Skeletal muscle tissue (tissue), 4 donors: Measurements from ENCODE around the gene GSTCD. TPM values are rescaled to one million over a fixed set of nuclear protein-coding genes. Genes with fewer than 3 reads are reported as not detected.
"Not testable (repeated sequence)": the region's sequence is repeated elsewhere in the genome, so short reads cannot be mapped to it uniquely, and the experiment has no call there.

Experiments
- H3K27ac ChIP-seq: one replicate; pipeline ENCODE4 v1.7.0; 2013; ENCODE audit warnings: mild to moderate bottlenecking, low read depth, low read length, inconsistent platforms
- H3K27me3 ChIP-seq, 3 donors: one replicate each; pipeline ENCODE4 v1.7.0; 2013; ENCODE audit warnings: low read length in 3 of 3; ENCODE audit not compliant: control insufficient read depth in 3 of 3, insufficient read depth in 3 of 3
- H3K36me3 ChIP-seq, 3 donors: one replicate each; pipeline ENCODE4 v1.7.0; 2013; ENCODE audit warnings: low read length in 3 of 3; ENCODE audit not compliant: control insufficient read depth in 3 of 3, insufficient read depth in 3 of 3
- H3K4me1 ChIP-seq, 3 donors: one replicate each; pipeline ENCODE4 v1.7.0; 2013; ENCODE audit warnings: low read length in 3 of 3, mild to moderate bottlenecking in 3 of 3; ENCODE audit not compliant: control insufficient read depth in 3 of 3, insufficient read depth in 3 of 3
- H3K4me3 ChIP-seq, 3 donors: one replicate each; pipeline ENCODE4 v1.7.0; 2013; ENCODE audit warnings: low read length in 3 of 3
- H3K9ac ChIP-seq, 3 donors: one replicate each; pipeline ENCODE4 v1.7.0; 2013; ENCODE audit warnings: low read length in 3 of 3, mild to moderate bottlenecking in 3 of 3, moderate library complexity in 2 of 3, low read depth in 1 of 3
- H3K9me3 ChIP-seq, 3 donors: one replicate each; pipeline ENCODE4 v1.7.0; 2013; ENCODE audit warnings: low read length in 3 of 3; ENCODE audit not compliant: control insufficient read depth in 3 of 3
- total RNA-seq: library from RNA; depleted of rRNA; stranded (reverse); fragments of >200 nt; gene quantifications from one replicate; pipeline ENCODE4 v1.2.3, GENCODE V29; 2014
- donor health status: Osteomylitis.

The GSTCD gene
- total RNA-seq, 1 donor from 2014 or later, result 9.4 TPM

GRCh38 chr4:105679186-105679585 lies 29.4 kb upstream of the GSTCD start:
- Histone ChIP-seq H3K4me1 (peaks cover 0 to 6% (median 0%) of the 10 kb centered on the region in 3 donors), H3K36me3 (peaks cover 5 to 12% (median 9%) of the 10 kb centered on the region in 3 donors), H3K27ac (no peak overlapping the region), H3K9ac (no peak overlapping the region), H3K4me3 (no peak overlapping the region), H3K9me3 (no peaks in the 10 kb centered on the region), H3K27me3 (no peaks in the 10 kb centered on the region)

- Histone ChIP-seq H3K36me3 (peaks cover 9 to 21% (median 17%) of the 10 kb centered on the region in 3 donors), H3K4me1 (peaks cover 0 to 6% (median 0%) of the 10 kb centered on the region in 3 donors), H3K4me3 (no peak overlapping the region), H3K27me3 (no peaks in the 10 kb centered on the region), H3K9ac (no peak overlapping the region), H3K9me3 (no peaks in the 10 kb centered on the region), H3K27ac (no peak overlapping the region)
Observed at GRCh38 chr4:105683038-105683437, 25.5 kb upstream of the GSTCD start.

GRCh38 chr4:105686571-105686970 lies 22.0 kb upstream of the GSTCD start:
- Histone ChIP-seq H3K4me3 (no peak overlapping the region), H3K4me1 (no peaks in the 10 kb centered on the region), H3K9me3 (no peaks in the 10 kb centered on the region), H3K27me3 (no peaks in the 10 kb centered on the region), H3K9ac (no peak overlapping the region), H3K36me3 (peaks cover 13 to 34% (median 29%) of the 10 kb centered on the region in 3 donors), H3K27ac (no peak overlapping the region)

- H3K27me3 ChIP-seq, H3K9me3 ChIP-seq, H3K4me1 ChIP-seq, H3K9ac ChIP-seq, H3K27ac ChIP-seq, H3K4me3 ChIP-seq: not testable (repeated sequence)
- peaks cover 0 to 54% (median 34%) of the 10 kb centered on the region in 3 donors for H3K36me3 ChIP-seq
Observed at GRCh38 chr4:105694812-105695211, 13.8 kb upstream of the GSTCD start.

- not testable (repeated sequence) for H3K4me3 ChIP-seq, H3K27ac ChIP-seq, H3K9me3 ChIP-seq, H3K27me3 ChIP-seq, H3K4me1 ChIP-seq, H3K9ac ChIP-seq
- H3K36me3 ChIP-seq, result peaks cover 0 to 54% (median 34%) of the 10 kb centered on the region in 3 donors
Observed at GRCh38 chr4:105695832-105696231, 12.8 kb upstream of the GSTCD start.

GRCh38 chr4:105698607-105699006 lies 10.0 kb upstream of the GSTCD start:
- H3K4me3 ChIP-seq, result no peak overlapping the region
- no peak overlapping the region for H3K9ac ChIP-seq
- H3K36me3 ChIP-seq, result peaks cover 0 to 33% (median 24%) of the 10 kb centered on the region in 3 donors
- H3K27ac ChIP-seq, result no peak overlapping the region
- H3K9me3 ChIP-seq, result no peaks in the 10 kb centered on the region
- no peaks in the 10 kb centered on the region for H3K27me3 ChIP-seq
- no peaks in the 10 kb centered on the region for H3K4me1 ChIP-seq

GRCh38 chr4:105707782-105708180 lies 803 bp upstream of the GSTCD start:
- Histone ChIP-seq H3K27ac (peak overlapping the region; percentile 78), H3K9me3 (no peaks in the 10 kb centered on the region), H3K36me3 (peaks cover 0 to 3% (median 0%) of the 10 kb centered on the region in 3 donors), H3K4me1 (peaks cover 0 to 15% (median 11%) of the 10 kb centered on the region in 3 donors), H3K27me3 (no peaks in the 10 kb centered on the region), H3K4me3 (peak overlapping the region; percentile 81 to 99 (median 94)), H3K9ac (peak overlapping the region; percentile 92 to 97 (median 92))

GRCh38 chr4:105709081-105709450 lies 482 bp downstream of the GSTCD start:
- Histone ChIP-seq H3K9ac (peak overlapping the region; percentile 92 to 97 (median 92)), H3K9me3 (no peaks in the 10 kb centered on the region), H3K27ac (peak overlapping the region; percentile 78)

GRCh38 chr4:105710012-105710600 lies 1.5 kb downstream of the GSTCD start:
- Histone ChIP-seq H3K27me3 (no peaks in the 10 kb centered on the region), H3K27ac (no peak overlapping the region), H3K9me3 (no peaks in the 10 kb centered on the region), H3K4me3 (no peak overlapping the region), H3K4me1 (peaks cover 0 to 15% (median 11%) of the 10 kb centered on the region in 3 donors), H3K9ac (no peak overlapping the region), H3K36me3 (no peaks in the 10 kb centered on the region)

More at GRCh38 chr4:105709081-105709450, 482 bp downstream of the GSTCD start:
- Histone ChIP-seq H3K36me3 (peaks cover 0 to 3% (median 0%) of the 10 kb centered on the region in 3 donors), H3K27me3 (no peaks in the 10 kb centered on the region), H3K4me3 (peak overlapping the region; percentile 81 to 99 (median 94)), H3K4me1 (peaks cover 0 to 15% (median 11%) of the 10 kb centered on the region in 3 donors)

GRCh38 chr4:105710678-105711077 lies 2.1 kb downstream of the GSTCD start:
- H3K4me3 ChIP-seq, result no peak overlapping the region
- no peaks in the 10 kb centered on the region for H3K27me3 ChIP-seq
- no peak overlapping the region for H3K9ac ChIP-seq
- H3K4me1 ChIP-seq, result peaks cover 0 to 15% (median 11%) of the 10 kb centered on the region in 3 donors
- H3K27ac ChIP-seq, result no peak overlapping the region
- H3K9me3 ChIP-seq, result no peaks in the 10 kb centered on the region
- no peaks in the 10 kb centered on the region for H3K36me3 ChIP-seq
